ENCODE data around the gene CDC42EP5.
"Not testable (repeated sequence)": the region's sequence is repeated elsewhere in the genome, so short reads cannot be mapped to it uniquely, and the experiment has no call there.

The CDC42EP5 gene, protein sequence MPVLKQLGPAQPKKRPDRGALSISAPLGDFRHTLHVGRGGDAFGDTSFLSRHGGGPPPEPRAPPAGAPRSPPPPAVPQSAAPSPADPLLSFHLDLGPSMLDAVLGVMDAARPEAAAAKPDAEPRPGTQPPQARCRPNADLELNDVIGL

DNA sequence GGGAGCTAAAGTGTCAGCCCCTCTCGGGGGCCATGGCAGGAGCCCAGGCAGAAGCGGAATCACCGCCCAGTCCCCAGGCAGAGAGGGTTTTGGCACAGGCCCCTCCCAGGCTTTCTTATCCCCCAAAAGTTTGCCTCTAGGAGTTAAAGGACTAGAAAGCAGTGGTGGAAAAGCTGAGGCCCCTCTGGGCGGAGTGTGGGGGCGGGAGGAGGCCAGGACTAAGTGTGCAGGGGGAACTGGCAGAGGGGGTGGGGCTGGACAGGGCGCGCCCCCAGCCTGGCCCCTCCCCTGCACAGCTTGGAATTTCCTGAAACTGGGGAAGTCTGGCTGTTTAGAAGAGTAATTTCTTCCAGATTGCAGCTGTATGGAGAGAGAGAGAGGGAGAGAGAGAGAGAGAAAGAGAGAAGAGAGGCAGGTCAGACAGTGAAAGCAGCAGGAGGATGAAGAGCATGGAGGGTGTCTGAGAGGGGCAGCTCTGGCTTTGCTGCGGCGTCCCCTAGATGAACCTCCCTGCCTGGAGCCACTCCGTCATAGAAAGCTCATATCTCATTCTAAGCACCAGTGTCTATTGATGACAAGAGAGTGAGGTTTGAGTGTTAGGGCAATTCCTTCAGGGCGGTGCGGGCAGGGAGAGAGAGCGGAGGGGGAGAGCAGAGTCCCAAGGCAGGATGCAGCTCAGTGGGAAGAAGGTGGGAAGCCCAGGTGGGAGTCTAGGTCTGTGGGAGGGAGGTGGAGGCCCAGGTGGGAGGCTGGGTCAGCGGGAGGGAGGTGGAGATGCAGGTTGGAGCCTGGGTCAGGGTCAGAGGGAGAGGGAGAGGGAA is at the start of gene CDC42EP5:
Gene CDC42EP5 (minus strand): TSS at position 226 of the 821 bp plus-strand sequence. CDS start 7,749 bp downstream, outside the sequence.
- Histone ChIP-seq H3K9me3 (no peaks in the 10 kb centered on the region), H3K4me3 (no peak within 1 kb of the TSS), H3K36me3 (replicated peaks) (no peaks in the 10 kb centered on the region), H3K4me1 (no peaks in the 10 kb centered on the region), H3K27me3 (ENCODE audit: low read depth) (peaks cover 30% of the 10 kb centered on the region)
- in situ Hi-C loops (cut with MboI; ENCODE audit: low sequenced_read_pairs), result loop anchor here (25.0 kb wide), 1 partner anchor 1189 kb away; the partner anchor contains the start of gene U2AF2
- DNase-seq (ENCODE audit: low spot score in 2 of 2), result no peak

DNA sequence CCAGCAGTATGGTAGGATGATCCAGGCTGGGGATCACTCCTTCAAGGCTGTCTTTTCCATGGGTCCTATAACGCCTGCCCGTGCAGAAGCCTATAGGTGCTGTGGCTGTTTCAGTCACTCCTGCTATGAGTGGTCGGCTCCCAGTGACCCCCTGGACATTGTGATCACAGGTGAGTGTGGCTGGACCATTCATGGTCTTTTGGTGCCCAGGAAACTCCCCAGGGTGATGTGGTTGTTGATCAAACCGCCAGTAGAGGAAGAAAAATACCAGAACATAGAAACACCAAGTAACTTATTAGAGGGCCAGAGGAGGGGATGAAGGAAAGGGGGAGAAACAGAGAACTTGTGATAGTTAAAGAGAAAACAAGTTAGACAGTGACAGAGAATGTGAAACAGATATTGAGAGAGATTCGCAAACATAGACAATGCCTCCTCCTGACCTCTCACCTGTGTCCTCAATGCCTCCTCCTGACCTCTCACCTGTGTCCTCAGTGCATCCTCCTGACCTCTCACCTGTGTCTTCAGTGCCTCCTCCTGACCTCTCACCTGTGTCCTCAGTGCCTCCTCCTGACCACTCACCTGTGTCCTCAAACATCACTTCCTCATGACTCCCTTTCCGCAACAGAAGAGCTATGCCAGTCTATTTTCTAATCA is 48.9 kb upstream of the CDC42EP5 start:
- Histone ChIP-seq H3K4me3 (no peak overlapping the region), H3K4me1 (no peaks in the 10 kb centered on the region), H3K27me3 (ENCODE audit: low read depth) (no peaks in the 10 kb centered on the region), H3K9me3 (no peaks in the 10 kb centered on the region), H3K36me3 (replicated peaks) (no peaks in the 10 kb centered on the region)
- in situ Hi-C loops (cut with MboI; ENCODE audit: low sequenced_read_pairs), result no loop called here
- DNase-seq (ENCODE audit: low spot score in 2 of 2), result no peak

DNA sequence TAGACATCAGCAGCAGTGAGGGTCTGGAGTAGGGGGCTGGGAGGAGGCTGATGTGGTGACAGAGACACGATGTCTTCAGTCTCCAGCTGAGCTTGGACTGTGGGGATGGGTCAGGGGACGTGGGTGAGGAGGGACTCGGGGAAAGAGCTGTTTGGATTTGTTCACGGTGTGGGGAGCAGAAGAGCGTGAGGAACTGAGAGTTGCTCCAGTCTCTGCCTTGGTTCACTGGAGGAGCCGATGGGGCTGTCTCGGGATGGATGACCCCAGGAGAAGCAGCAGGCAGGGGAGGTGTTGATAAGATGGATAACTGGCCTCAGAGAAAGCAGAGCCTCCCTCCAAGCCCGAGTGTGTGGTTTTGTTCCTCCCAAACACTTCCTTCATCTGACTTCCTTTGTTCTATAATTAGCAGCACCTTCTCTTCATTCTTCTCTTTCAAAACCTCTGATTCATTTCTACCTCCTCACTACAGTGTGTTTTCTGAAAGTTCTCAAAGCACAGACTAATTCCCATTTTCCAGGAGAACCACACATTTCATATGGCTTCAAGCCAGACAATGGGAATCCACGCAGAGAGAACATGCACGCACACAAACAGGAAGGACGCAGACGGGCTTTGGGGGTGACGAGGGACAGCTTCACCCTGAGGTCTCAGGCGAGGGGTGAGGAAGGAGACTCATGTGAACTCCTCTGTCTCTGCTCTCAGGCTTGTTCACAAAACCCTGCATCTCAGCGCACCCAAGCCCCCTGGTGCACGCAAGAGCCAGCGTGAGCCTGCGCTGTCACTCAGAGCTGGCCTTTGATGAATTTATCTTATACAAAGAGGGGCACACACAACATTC is 48.1 kb upstream of the CDC42EP5 start:
- in situ Hi-C loops (cut with MboI; ENCODE audit: low sequenced_read_pairs), result no loop called here
- no peaks in the 10 kb centered on the region for H3K36me3 ChIP-seq (replicated peaks)
- no peaks in the 10 kb centered on the region for H3K4me1 ChIP-seq
- H3K4me3 ChIP-seq, result no peak overlapping the region
- H3K9me3 ChIP-seq, result no peaks in the 10 kb centered on the region
- DNase-seq (ENCODE audit: low spot score in 2 of 2), result no peak
- H3K27me3 ChIP-seq (ENCODE audit: low read depth), result no peaks in the 10 kb centered on the region

DNA sequence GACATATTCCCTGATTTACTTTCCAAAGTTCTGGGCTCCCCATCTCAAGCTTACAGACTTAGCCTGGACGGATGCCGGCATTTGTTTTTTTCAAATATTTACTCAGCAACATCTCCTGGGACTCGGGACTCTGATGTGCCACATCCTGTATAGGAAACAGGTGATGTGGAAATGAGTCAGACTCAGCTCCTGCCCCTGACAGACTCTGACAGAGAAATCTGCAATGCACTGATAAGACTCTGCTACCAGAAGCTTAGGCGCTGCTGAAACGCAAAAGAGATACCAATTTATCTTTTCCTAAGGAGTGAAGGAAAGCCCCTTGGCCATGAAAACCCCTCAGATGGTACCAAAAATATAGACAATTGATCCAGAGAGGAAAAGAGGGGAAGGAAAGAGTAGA is 45.7 kb upstream of the CDC42EP5 start:
- Histone ChIP-seq H3K4me3 (no peak overlapping the region), H3K9me3 (no peaks in the 10 kb centered on the region), H3K27me3 (ENCODE audit: low read depth) (no peaks in the 10 kb centered on the region), H3K4me1 (no peaks in the 10 kb centered on the region), H3K36me3 (replicated peaks) (no peaks in the 10 kb centered on the region)
- in situ Hi-C loops (cut with MboI; ENCODE audit: low sequenced_read_pairs), result no loop called here
- DNase-seq (ENCODE audit: low spot score in 2 of 2), result no peak

DNA sequence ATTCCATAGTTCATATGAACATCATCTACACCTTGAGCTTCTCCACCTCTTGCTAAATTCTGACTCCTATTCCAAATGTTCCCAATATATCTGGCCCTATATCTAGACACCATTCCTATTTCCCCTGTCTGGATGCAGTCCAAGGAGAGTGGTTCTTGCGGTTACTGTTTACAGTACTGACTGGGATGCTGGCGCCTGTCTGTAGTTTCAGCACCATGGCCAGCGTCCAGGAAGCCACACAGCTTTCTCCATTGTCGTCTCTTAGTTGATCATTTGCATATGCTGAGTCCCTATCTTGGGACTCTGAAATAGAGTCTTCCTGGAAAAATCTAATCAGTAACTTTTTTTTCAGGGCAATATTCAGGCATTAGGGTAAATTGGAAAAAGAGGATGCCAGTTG is 44.4 kb upstream of the CDC42EP5 start:
- no peaks in the 10 kb centered on the region for H3K36me3 ChIP-seq (replicated peaks)
- H3K4me1 ChIP-seq, result no peaks in the 10 kb centered on the region
- DNase-seq (ENCODE audit: low spot score in 2 of 2), result peak; percentile 14 to 77
- in situ Hi-C loops (cut with MboI; ENCODE audit: low sequenced_read_pairs), result no loop called here
- no peaks in the 10 kb centered on the region for H3K27me3 ChIP-seq (ENCODE audit: low read depth)
- H3K4me3 ChIP-seq, result no peak overlapping the region
- no peaks in the 10 kb centered on the region for H3K9me3 ChIP-seq

DNA sequence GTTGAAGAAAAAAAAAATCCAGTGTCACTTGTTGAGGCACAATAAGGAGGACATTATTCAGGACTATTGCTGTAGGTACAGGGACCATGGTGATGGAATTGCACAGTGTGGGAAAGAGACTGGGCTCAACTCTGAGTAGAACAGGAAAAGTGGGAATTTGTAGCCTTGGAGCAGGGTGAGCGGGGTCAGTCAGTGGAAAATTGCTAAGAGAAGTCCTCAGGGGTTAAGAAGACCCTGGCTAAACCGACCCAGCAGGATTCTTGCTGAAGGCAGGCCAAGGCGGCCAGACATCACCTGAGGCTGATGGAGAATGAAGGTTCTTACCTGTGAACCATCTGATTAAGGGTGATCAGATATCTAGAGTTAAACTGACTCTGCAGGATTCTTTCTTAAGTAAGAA is 42.1 kb upstream of the CDC42EP5 start:
- DNase-seq (ENCODE audit: low spot score in 2 of 2), result no peak
- Histone ChIP-seq H3K36me3 (replicated peaks) (no peaks in the 10 kb centered on the region), H3K4me1 (no peaks in the 10 kb centered on the region), H3K4me3 (no peak overlapping the region), H3K9me3 (no peaks in the 10 kb centered on the region), H3K27me3 (ENCODE audit: low read depth) (no peaks in the 10 kb centered on the region)
- in situ Hi-C loops (cut with MboI; ENCODE audit: low sequenced_read_pairs), result no loop called here

DNA sequence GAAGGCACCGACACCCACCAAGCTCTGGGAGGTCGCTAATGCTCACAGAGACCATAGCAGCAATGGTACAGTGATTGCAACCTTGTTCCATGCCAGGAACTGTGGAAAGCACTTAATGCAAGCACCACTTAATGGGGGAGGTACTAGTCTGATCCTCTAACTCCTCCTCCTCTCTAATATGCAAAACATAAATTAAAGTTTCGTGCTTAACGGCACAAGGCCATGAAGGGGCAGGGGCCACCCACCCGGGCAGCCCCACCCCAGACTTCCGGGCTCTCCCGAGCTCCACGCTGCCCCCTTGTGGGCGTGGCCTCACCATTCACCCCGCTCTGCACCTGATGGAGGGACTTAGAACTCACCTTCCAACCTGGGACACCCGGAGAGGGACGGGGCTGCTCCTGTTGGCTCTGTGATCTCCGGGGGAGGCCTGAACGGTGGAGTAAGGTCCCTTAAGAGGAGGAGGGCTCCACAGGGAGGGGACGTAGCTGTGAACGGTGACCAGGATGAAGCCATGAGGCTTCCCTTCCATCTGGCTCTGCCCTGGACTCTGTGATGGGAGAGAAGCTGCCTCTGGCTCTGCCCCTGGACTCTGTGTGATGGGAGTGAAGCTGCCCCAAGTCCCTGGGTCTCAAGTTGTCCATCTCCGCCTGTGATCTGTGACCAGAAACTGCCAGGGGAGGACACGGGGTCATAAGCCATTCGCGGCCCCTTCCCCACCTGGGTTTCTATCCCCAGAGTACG is 36.3 kb upstream of the CDC42EP5 start:
- H3K4me3 ChIP-seq; H3K36me3 ChIP-seq (replicated peaks); DNase-seq (ENCODE audit: low spot score in 2 of 2); H3K9me3 ChIP-seq; H3K27me3 ChIP-seq (ENCODE audit: low read depth); H3K4me1 ChIP-seq; in situ Hi-C loops (cut with MboI; ENCODE audit: low sequenced_read_pairs): not testable (repeated sequence)

DNA sequence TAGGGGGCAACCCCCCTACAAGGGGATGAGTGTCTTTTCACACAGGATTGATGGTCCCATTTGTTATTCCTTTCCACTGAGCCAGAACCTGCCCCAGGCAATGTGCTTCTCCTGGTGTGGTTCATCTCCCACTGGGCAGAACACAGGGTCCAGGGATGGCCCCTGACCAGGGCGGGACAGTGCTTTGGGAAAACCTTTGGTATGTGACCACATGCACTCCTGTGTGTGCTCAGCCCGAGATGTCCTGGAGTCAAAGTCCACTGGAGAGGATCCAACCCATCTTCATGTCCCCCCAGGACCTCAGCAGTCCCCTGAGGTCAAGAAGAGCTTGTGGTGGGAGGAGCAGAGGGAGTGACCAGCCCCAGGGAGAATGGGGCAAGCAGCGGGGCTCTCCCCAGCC is 35.4 kb upstream of the CDC42EP5 start:
- H3K36me3 ChIP-seq (replicated peaks); in situ Hi-C loops (cut with MboI; ENCODE audit: low sequenced_read_pairs); DNase-seq (ENCODE audit: low spot score in 2 of 2); H3K4me3 ChIP-seq; H3K4me1 ChIP-seq; H3K9me3 ChIP-seq; H3K27me3 ChIP-seq (ENCODE audit: low read depth): not testable (repeated sequence)

DNA sequence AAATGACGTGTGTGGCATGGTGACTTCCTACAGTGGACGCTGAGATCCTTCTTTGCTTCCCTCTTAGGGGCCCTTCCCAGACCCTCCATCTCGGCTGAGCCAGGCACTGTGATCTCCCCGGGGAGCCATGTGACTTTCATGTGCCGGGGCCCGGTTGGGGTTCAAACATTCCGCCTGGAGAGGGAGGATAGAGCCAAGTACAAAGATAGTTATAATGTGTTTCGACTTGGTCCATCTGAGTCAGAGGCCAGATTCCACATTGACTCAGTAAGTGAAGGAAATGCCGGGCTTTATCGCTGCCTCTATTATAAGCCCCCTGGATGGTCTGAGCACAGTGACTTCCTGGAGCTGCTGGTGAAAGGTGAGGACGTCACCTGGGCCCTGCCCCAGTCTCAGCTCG is 34.7 kb upstream of the CDC42EP5 start:
- Histone ChIP-seq H3K27me3 (ENCODE audit: low read depth) (no peaks in the 10 kb centered on the region; the same call in 1 of the 2 replicates), H3K36me3 (replicated peaks) (no peaks in the 10 kb centered on the region), H3K9me3 (no peaks in the 10 kb centered on the region), H3K4me1 (no peaks in the 10 kb centered on the region), H3K4me3 (no peak overlapping the region)
- no peak for DNase-seq (ENCODE audit: low spot score in 2 of 2)
- in situ Hi-C loops (cut with MboI; ENCODE audit: low sequenced_read_pairs), result no loop called here

DNA sequence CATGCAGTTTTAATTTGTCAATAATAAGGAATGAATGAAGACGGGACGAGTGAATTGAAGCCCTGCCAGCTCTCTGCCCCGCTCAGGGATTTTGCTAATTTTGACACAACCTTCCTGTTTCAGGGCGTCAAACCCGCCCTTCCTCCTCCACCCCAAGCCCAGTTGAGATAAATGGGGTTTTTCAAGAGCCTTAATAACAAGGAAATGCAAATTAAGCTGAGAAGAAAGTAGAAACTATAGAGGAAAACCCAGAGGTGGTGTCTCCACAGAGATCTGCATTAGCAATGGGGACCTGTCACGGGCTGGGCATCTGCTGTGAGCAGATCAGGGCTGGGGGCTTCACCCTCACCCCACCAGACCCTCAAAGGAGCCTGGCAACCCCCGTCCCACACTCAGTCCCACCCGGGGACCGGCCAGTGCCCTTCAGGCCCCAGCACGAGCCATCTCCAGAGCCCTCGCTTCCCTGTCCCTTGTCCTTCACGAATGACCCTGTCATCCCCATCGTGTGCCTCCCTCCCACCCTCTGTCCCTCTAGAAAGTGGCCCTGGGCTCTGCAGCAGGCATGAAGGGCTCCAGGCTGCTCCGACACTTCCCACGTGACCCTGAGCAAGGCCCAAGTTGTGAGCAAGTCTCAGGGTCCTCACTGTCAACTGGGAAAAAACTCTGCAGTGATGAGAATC is 34.1 kb upstream of the CDC42EP5 start:
- H3K36me3 ChIP-seq (replicated peaks); in situ Hi-C loops (cut with MboI; ENCODE audit: low sequenced_read_pairs); DNase-seq (ENCODE audit: low spot score in 2 of 2); H3K4me1 ChIP-seq; H3K4me3 ChIP-seq; H3K9me3 ChIP-seq; H3K27me3 ChIP-seq (ENCODE audit: low read depth): not testable (repeated sequence)

DNA sequence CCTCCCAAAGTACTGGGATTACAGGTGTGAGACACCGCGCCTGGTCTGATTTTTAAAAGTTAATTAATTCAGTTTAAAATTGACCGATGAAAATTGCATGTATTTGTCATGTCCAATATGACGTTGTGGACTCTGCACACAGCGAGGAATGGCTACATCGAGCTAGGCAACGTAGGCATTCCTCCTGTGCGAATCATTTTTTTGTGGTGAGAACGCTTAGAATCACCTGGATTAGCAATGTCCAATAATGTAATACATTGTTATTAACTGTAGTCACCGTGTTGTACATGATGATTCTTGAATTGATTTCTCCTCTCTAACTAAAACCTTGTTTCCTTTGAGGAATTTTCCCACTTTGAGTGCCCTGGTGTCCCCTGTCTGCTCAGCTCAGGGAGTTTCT is 33.0 kb upstream of the CDC42EP5 start:
- no peaks in the 10 kb centered on the region for H3K4me1 ChIP-seq
- no peaks in the 10 kb centered on the region; the same call in 1 of the 2 replicates for H3K27me3 ChIP-seq (ENCODE audit: low read depth)
- in situ Hi-C loops (cut with MboI; ENCODE audit: low sequenced_read_pairs), result no loop called here
- no peak for DNase-seq (ENCODE audit: low spot score in 2 of 2)
- H3K9me3 ChIP-seq, result no peaks in the 10 kb centered on the region
- no peaks in the 10 kb centered on the region for H3K36me3 ChIP-seq (replicated peaks)
- no peak overlapping the region for H3K4me3 ChIP-seq

DNA sequence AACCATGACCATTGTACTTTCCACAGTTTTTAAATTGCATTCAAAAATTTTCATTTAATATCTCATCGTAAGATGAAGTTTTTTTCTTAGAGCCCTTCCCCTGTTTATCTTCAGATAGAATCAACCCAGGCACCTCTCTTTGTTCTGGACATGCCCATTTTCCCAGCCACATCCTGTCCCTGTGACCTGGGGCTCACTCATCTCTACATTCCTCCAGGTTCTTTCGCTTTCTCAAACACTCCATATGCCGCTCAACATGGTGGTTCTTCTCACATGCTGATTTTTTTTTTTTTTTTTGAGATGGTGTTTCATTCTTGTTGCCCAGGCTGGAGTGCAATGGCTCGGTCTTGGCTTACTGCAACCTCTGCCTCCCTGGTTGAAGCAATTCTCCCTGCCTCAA is 32.4 kb upstream of the CDC42EP5 start:
- H3K4me3 ChIP-seq; H3K9me3 ChIP-seq; H3K36me3 ChIP-seq (replicated peaks); H3K27me3 ChIP-seq (ENCODE audit: low read depth); in situ Hi-C loops (cut with MboI; ENCODE audit: low sequenced_read_pairs); H3K4me1 ChIP-seq; DNase-seq (ENCODE audit: low spot score in 2 of 2): not testable (repeated sequence)
